GM21390 (cell line): ENCODE measurements around the gene MEIS2.

Experiments used
- ATAC-seq: cut with Tn5 transposase; IDR thresholded peaks from one replicate; pipeline ENCODE4 v1.9.1; 2021; ENCODE audit not compliant: unreplicated experiment

Gene MEIS2

DNA sequence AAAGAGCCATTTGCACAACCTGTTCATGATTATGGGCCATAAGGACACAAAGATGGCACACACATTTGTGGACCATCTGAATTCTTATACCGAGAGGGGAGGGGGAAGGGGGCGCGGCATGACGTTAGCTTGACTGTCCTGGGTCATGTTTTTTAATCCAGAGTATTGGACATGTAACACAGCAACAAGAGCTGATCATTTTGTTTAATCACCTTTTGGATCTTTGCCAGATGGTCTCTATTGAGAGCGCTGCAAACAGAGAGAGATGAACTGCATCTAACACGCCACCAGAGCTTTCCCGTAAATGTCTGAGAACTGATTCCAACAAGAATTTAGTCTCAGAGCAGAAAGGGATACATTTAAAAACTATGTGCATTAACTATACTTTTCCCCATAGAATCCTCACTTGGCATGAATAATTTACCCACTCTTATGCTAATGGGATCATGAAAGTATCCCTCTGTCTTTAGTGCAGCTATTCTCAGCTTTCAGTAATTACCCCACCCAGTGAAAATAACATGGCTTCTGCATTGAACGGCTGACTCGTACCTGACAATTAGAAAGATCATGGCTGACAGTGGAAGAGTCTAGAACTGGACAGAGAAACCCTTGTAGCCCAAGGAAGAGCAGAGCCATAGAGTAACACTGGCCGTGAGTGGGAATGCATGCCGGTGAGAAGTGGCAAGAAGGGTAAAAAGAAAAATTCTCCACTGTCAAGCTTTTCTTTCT, 22.6 kb downstream of the MEIS2 start:
- no peak for ATAC-seq

DNA sequence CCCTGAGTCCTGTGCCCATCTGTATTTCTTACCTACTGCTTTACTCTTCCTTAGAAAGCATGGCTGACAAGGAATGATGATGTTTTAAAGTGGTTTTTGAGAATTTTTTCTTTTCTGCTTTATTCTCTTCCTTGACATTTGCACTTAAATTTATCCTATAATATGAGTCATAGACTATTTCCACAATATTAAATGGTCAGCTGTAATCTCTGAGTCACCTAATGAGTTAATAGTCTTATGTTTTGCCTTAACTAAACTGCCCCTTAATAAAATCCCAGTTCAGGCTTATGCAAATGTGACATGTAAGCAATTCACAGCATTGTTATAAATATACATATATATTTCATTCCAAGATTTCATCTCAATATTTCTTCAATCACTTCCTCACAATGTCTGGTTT, 23.8 kb downstream of the MEIS2 start:
- ATAC-seq, result no peak

GRCh38 chr15:37075777-37076176, 24.6 kb downstream of the MEIS2 start:
- no peak for ATAC-seq

DNA sequence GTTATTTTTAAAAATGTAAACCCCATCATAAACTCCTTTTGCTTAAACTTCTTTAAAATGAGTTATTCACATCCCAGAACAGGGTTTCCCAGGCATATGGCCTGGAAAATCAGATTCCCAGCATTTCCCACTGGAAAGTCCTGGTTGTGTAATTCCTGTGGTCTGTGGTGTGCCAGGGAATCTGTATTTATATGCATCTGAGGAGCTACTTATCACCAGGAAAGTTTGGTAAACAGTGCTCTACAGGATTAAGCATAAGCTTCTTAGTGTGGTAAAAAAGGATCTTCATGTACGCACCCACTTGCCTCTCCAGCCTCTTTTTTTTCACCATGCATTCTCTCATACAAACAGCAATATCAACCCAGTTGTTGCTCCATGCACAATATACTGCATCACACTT, 28.2 kb downstream of the MEIS2 start:
- no peak for ATAC-seq

- ATAC-seq, result no peak
Measured at GRCh38 chr15:37071134-37071533, 29.2 kb downstream of the MEIS2 start.

DNA sequence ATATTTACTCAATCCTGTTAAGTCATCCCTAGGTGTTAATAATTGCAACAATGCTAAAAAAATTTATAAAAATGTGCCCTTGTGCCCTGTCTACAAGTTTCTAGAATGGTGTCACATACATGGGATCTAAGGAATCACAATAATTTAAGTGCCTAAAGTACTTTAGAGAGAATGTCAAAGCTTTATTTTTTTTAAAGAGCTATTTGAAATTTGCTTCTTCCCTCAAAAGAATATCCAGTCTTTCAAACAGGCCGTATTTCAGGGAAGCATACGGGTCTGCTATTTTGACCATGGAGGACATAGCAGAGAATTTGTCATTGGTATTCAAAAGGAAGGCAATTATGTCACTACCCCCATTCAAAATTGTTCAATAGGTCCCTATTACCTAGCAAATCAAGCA, 29.7 kb downstream of the MEIS2 start:
- no peak for ATAC-seq

DNA sequence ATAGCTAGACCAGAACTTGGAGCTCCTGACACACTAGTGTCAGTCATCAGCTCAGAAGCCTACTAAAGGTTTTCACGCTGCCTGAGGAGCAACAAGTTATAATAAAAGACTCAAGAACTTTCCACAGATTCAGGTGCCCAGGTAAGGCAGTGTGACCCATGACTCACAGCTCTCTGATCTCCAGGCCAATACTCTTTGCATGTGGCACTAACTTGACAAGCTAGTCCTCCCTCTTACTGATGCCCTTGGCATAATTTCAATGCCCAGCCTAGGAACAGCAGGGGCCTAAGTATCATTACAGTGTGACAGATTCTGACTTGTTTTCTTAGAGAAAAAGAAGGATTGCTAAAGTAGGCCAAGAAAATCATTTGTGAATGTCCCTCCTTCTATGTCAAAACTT, 38.4 kb downstream of the MEIS2 start:
- no peak for ATAC-seq

GRCh38 chr15:37059086-37059485, 41.3 kb downstream of the MEIS2 start:
- no peak for ATAC-seq

- no peak for ATAC-seq
Measured at GRCh38 chr15:37058316-37058985, 41.9 kb downstream of the MEIS2 start.

DNA sequence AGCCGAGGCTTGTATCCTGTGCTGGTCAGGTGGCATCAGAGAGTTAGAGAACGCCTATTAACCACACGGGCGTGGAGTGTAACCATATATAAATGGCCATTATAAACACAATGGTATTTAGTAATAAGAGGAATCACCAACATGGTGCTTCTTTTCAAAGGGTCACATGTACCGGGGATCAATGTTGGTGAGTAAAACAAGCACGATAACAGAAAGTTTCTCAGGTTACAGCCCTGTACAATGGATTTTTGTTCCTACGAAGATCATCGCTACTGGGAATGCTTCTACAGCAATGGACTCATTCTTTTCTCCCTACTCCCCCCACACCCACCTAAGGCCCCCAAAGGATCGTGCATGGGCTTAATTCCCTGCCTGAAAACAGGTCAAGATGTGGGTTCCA, 42.5 kb downstream of the MEIS2 start:
- ATAC-seq, result no peak

DNA sequence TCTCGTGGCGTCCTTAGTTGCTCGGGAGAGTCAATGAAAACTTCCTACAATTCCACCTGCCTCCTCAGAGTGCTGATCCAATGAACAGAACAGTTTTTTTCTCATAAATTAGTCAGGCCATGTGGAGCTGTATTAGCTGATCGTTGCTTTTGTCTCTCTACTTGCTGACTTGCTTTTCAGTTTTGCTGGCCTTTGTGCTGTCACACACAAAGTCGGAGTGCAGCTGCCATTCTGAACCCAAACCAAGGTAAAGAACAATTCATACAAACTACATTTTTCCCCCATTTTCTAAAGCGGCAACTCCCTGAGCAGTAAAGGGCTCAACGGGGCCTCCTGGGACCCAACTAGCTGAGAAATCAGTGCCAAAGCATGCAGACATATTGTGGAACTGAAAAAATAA, 43.1 kb downstream of the MEIS2 start:
- no peak for ATAC-seq

GRCh38 chr15:37056177-37057121, 43.9 kb downstream of the MEIS2 start:
- no peak for ATAC-seq

- no peak for ATAC-seq
Measured at GRCh38 chr15:37055481-37055880, 44.9 kb downstream of the MEIS2 start.

- ATAC-seq, result no peak
Measured at GRCh38 chr15:37054336-37054735, 46.0 kb downstream of the MEIS2 start.

DNA sequence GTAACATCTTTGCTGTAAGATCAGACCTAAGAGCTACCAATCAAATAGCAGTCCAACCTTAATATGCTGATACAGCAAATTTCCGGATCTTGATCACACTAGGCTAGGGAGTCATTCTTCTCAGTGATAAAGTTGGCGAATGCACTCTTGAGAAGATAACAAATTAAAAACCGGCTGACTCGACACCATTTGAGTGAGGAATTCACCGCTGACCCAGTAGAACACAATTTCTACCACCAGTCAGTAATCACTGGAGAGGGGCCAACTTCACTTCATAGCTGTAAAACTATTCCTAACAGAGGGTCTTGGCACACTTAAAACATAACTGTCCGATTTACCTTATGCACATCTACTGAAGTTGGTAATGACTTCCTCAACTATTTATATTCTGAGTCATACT, 47.2 kb downstream of the MEIS2 start:
- ATAC-seq, result no peak

DNA sequence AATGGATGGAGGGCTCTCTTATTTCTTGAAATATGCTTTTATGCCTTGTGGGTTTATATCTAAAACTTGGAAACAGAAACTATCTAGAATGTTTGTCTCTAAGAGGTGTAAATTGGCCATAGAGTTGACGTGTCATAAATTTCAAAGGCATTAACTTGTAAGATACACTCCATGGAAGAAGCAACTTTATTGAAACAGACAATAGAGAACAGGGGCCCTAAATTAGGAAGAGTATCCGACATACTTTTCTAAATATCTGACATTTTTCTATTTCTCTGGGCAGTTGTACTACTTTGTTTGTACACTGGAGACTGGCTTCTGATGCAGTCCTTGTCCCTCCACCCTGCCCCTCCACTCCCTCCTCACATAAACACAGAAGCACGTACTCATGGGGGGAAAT, 50.0 kb downstream of the MEIS2 start:
- ATAC-seq, result no peak

GRCh38 chr15:37046876-37047614, 53.3 kb downstream of the MEIS2 start:
- ATAC-seq, result no peak

GRCh38 chr15:37045859-37046740, 54.2 kb downstream of the MEIS2 start:
- ATAC-seq, result no peak

GRCh38 chr15:37044915-37045648, 55.3 kb downstream of the MEIS2 start:
- no peak for ATAC-seq
